ENCODE results near the gene VWF. TPM values are rescaled to one million over a fixed set of nuclear protein-coding genes. Genes with fewer than 3 reads are reported as not detected.
"Not testable (repeated sequence)": the region's sequence is repeated elsewhere in the genome, so short reads cannot be mapped to it uniquely, and the experiment has no call there.

The VWF gene
- total RNA-seq, 1 donor from 2014 or later, result 0.05 TPM

DNA sequence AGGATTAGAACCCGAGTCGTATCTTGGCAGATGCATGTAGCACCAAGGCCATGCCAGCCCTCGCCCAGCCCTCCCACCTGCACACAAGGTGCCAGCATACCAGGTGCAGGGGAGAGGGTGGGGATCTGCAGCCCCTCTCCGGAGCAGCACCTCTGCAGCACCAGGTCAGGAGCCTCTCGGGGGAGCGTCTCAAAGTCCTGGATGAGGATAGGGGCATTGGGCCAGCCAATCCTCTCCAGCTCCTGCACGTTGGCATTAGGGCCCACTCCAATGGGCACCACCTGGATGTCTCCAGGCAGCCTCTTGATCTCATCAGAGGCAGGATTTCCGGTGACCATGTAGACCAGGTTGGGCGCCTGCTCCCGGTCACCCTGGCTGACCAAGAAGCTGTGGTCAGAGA lies 106.2 kb downstream of the VWF start:
- no peak overlapping the region for H3K27ac Mint-ChIP-seq (ENCODE audit: unreplicated experiment)
- TF ChIP-seq, protein P1, sequence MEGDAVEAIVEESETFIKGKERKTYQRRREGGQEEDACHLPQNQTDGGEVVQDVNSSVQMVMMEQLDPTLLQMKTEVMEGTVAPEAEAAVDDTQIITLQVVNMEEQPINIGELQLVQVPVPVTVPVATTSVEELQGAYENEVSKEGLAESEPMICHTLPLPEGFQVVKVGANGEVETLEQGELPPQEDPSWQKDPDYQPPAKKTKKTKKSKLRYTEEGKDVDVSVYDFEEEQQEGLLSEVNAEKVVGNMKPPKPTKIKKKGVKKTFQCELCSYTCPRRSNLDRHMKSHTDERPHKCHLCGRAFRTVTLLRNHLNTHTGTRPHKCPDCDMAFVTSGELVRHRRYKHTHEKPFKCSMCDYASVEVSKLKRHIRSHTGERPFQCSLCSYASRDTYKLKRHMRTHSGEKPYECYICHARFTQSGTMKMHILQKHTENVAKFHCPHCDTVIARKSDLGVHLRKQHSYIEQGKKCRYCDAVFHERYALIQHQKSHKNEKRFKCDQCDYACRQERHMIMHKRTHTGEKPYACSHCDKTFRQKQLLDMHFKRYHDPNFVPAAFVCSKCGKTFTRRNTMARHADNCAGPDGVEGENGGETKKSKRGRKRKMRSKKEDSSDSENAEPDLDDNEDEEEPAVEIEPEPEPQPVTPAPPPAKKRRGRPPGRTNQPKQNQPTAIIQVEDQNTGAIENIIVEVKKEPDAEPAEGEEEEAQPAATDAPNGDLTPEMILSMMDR (IDR thresholded peaks at IDR 0.05), result no peak

DNA sequence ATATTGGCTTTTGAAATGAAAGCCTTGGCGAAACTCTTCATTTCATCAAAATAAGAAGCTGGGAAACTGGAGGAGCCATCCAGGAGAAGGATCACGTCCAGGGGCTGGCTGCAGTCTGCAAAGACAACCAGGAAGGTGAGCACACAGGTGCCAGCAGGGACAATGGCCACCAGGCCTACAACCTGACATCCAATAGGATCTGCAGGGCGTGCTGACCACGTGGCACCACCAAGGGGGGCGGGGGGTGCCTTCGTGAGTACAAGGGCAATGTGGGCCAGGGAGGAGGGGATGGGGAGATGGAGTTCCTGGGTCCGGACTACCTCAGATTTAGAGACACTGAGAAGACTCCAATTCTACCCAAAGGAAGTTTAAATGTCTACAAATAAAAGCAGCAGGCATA lies 107.7 kb downstream of the VWF start:
- peaks cover 9% of the 10 kb centered on the region for H3K4me1 Mint-ChIP-seq (ENCODE audit: low read depth)
- H3K4me3 Mint-ChIP-seq (ENCODE audit: unreplicated experiment), result no peak overlapping the region
- H3K27me3 Mint-ChIP-seq (ENCODE audit: low read depth), result peaks cover 9% of the 10 kb centered on the region
- no peak overlapping the region for H3K27ac Mint-ChIP-seq (ENCODE audit: unreplicated experiment)
- DNase-seq (ENCODE audit: low spot score), result no peak
- H3K36me3 Mint-ChIP-seq (ENCODE audit: low read depth), result no peaks in the 10 kb centered on the region
- TF ChIP-seq, protein P1 (IDR thresholded peaks at IDR 0.05), result no peak
- H3K9me3 Mint-ChIP-seq (ENCODE audit: low read depth), result no peaks in the 10 kb centered on the region

More for the DNA sequence above, 106.2 kb downstream of the VWF start:
- Mint-ChIP-seq H3K4me1 (ENCODE audit: low read depth) (peaks cover 9% of the 10 kb centered on the region), H3K9me3 (ENCODE audit: low read depth) (no peaks in the 10 kb centered on the region), H3K4me3 (ENCODE audit: unreplicated experiment) (no peak overlapping the region), H3K27me3 (ENCODE audit: low read depth) (peaks cover 11% of the 10 kb centered on the region), H3K36me3 (ENCODE audit: low read depth) (no peaks in the 10 kb centered on the region)
- no peak for DNase-seq (ENCODE audit: low spot score)

DNA sequence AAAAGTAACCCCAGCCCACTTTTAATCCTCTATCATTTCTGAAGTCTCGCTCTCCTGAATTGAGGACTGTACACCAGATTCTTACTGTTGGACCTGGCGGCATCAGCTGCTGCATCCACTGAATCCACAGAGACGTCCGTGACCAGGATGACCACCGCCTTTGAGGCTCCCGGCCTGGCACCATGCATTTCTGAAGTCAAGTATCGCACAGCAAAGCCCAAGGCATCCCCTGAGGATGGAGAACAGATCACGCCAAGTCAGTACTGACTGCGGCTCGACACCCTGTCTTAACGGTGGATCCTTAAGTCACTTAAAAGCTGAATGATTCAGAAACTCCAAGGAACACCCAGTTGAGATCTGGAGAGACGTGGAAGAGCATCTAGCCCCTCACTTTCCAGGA lies 108.5 kb downstream of the VWF start:
- H3K36me3 Mint-ChIP-seq (ENCODE audit: low read depth); H3K4me3 Mint-ChIP-seq (ENCODE audit: unreplicated experiment); H3K4me1 Mint-ChIP-seq (ENCODE audit: low read depth); H3K27ac Mint-ChIP-seq (ENCODE audit: unreplicated experiment); H3K27me3 Mint-ChIP-seq (ENCODE audit: low read depth); DNase-seq (ENCODE audit: low spot score); H3K9me3 Mint-ChIP-seq (ENCODE audit: low read depth): not testable (repeated sequence)

DNA sequence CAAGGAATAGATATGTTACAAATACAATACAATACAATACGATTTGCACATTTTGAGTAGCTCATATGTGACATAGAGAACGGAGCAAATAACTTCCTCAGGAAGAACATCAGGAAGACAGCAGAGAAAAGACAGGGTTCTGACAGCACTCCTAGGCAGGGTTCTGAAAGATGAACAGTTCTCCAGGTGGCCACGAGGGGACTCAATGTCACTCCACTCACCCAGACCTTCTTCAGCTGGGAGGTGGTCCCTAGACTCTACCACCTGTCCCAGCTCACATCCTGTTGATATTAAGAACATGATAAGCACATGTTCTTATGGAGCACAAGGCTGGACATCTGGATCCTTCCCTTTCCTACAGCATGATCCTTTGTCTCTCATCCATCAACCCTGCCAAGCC lies 109.2 kb downstream of the VWF start:
- H3K36me3 Mint-ChIP-seq (ENCODE audit: low read depth); H3K9me3 Mint-ChIP-seq (ENCODE audit: low read depth); DNase-seq (ENCODE audit: low spot score); H3K4me1 Mint-ChIP-seq (ENCODE audit: low read depth); H3K27me3 Mint-ChIP-seq (ENCODE audit: low read depth); H3K27ac Mint-ChIP-seq (ENCODE audit: unreplicated experiment); H3K4me3 Mint-ChIP-seq (ENCODE audit: unreplicated experiment): not testable (repeated sequence)

DNA sequence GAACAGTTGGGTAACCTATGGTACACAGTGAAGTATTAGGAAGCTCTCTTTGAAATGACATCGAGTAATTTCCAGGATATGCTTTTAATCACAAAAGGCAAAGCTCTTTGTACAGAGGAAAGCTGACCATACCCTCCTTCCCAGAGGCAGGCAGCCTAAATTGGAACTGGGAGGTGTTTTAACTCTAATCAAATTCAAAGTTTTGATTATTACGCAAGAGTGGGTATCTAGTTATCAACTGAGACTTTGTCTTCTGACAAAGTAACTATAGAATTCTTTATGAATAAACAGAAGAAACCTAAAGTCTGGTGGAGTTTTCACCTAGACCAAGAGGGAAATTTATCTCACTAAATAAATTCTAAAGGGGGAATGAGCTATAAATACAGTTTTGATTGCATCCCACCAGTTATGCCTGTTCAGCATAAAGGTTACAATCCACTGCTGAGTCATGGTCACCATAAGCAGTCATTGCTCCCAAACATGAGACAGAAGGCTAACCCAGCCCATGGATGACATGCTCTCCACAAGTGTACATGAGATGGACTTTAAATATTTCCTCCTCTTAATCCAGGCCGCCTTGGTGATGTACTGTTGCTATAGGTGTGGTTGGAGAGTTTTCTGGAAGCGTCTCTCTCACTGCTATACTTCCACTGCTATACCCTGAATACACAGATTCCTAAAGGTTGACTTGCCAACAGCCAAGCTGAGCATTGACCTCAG lies 113.7 kb downstream of the VWF start:
- H3K9me3 Mint-ChIP-seq (ENCODE audit: low read depth); H3K4me3 Mint-ChIP-seq (ENCODE audit: unreplicated experiment); DNase-seq (ENCODE audit: low spot score); H3K27ac Mint-ChIP-seq (ENCODE audit: unreplicated experiment); H3K36me3 Mint-ChIP-seq (ENCODE audit: low read depth); H3K4me1 Mint-ChIP-seq (ENCODE audit: low read depth): not testable (repeated sequence)
- peaks cover 33% of the 10 kb centered on the region for H3K27me3 Mint-ChIP-seq (ENCODE audit: low read depth)

DNA sequence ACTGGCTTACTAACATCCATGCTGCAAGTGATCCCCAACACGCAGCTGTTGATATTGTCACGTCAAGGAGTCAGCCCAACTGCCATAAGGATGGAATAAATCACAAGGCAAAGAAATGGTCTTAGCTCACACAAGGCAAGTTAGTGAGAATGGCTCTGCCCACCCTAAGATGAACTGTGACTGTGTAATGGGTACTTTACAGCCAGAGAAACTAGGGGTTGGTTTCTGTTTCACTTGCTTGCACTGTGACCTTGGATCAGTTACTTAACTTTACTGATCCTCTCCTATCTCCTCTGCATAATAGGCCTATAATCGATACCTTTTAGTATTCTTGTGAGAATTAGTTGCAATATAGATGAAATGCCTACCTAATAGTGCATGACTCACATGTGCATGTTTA lies 127.2 kb downstream of the VWF start:
- no peaks in the 10 kb centered on the region for H3K9me3 Mint-ChIP-seq (ENCODE audit: low read depth)
- no peak for DNase-seq (ENCODE audit: low spot score)
- H3K4me1 Mint-ChIP-seq (ENCODE audit: low read depth), result no peaks in the 10 kb centered on the region
- H3K4me3 Mint-ChIP-seq (ENCODE audit: unreplicated experiment), result no peak overlapping the region
- peaks cover 7% of the 10 kb centered on the region for H3K27me3 Mint-ChIP-seq (ENCODE audit: low read depth)
- no peak overlapping the region for H3K27ac Mint-ChIP-seq (ENCODE audit: unreplicated experiment)
- H3K36me3 Mint-ChIP-seq (ENCODE audit: low read depth), result no peaks in the 10 kb centered on the region
- TF ChIP-seq, protein P1 (IDR thresholded peaks at IDR 0.05), result no peak

DNA sequence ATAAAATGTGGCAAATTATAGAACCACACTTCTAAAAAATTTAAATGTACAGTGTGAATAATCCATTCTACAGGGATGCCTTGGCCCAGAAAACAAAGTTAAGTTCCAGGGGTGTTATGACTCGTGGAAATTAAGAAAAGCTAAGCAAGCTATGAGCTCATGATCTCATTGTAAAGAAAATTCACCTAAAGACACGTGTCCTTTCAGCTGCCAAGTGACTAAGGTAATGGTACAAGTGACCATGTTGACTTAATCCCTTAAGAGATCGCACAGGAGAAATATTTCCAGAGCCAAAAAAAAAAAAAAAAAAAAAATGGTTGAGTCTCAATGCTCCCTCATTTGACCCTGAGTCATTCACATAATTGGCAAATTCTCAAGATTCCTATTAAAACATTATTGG lies 128.0 kb downstream of the VWF start:
- Mint-ChIP-seq H3K27ac (ENCODE audit: unreplicated experiment) (no peak overlapping the region), H3K27me3 (ENCODE audit: low read depth) (peaks cover 3% of the 10 kb centered on the region), H3K4me3 (ENCODE audit: unreplicated experiment) (no peak overlapping the region), H3K4me1 (ENCODE audit: low read depth) (no peaks in the 10 kb centered on the region), H3K9me3 (ENCODE audit: low read depth) (no peaks in the 10 kb centered on the region), H3K36me3 (ENCODE audit: low read depth) (no peaks in the 10 kb centered on the region)
- TF ChIP-seq, protein P1 (IDR thresholded peaks at IDR 0.05), result no peak
- no peak for DNase-seq (ENCODE audit: low spot score)

Measured in chondrocyte (in vitro differentiated cells).